ENCODE measurements around the gene DTNBP1. TPM values are rescaled to one million over a fixed set of nuclear protein-coding genes. Genes with fewer than 3 reads are reported as not detected.

DTNBP1 gene
- total and polyA plus RNA-seq, 2 of the 8 experiments (the other 6 are each of a cell fraction or from before 2014, with no cell fraction given): 13.5 to 22.1 TPM

DNA sequence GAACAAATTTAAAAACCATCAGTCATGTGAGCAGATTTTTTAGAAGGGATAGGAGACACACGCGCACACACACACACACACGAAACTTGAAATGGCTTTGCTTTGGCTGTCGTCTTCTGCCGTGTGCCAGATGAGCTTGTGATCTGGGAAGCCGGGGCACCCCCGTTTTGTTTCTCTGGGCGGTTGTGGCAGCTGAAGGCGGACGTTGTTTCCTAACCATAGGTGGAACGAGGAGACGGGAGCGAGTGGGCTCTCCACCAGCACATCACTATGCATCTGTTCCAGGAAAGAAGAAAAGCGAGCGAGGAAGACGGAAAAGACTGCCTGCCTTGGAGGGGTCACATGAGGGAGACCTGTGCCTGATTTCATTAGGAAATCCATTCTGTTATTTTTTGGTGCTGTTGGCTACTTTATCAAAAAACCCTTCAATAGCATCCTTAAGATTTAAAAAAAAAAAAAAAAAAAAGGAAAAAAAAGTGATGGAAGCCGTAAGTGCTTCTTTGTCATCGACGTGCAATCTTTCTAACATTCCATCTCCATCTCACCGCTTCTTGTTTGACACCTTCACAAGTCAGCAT is 142.1 kb downstream of the DTNBP1 start:
- H2BK20ac ChIP-seq (ENCODE audit: low read length): no peak overlapping the region
- H3K18ac ChIP-seq (ENCODE audit: extremely low read depth, low read length): no peak overlapping the region
- POLR2A ChIA-PET (ENCODE audit: partially characterized antibody): interaction anchor here (1.1 kb wide), 1 partner anchor 10 kb away, joined by 3 read pairs; no protein-coding TSS in a partner anchor
- no peak overlapping the region for H4K5ac ChIP-seq (ENCODE audit: insufficient read length, low read depth, low read length)
- H3K79me2 ChIP-seq (ENCODE audit: control insufficient read depth in 1 of 2, insufficient read depth in 2 of 2, low read length in 2 of 2): peaks cover 0 to 4% of the 10 kb centered on the region in 2 experiments; a peak in 1 of 4 replicates
- no peak overlapping the region for H2BK12ac ChIP-seq (ENCODE audit: low read depth, low read length)
- no peak for TF ChIP-seq SIN3A (conservative IDR thresholded peaks at IDR 0.05 in 1 of 2, IDR thresholded peaks at IDR 0.05 in 1 of 2; ENCODE audit: low read depth in 1 of 2, low read length in 2 of 2)
- TF ChIP-seq POLR2AphosphoS5 (IDR thresholded peaks at IDR 0.05; ENCODE audit: low read depth, low read length): 0 out of 2 replicates have a peak, but pooled peaks have one; percentile 24
- no peaks in the 10 kb centered on the region for H3K23me2 ChIP-seq (ENCODE audit: low read depth, low read length)
- H3K56ac ChIP-seq (replicated peaks; ENCODE audit: insufficient read length, low read depth, low read length): no peak overlapping the region
- H2BK120ac ChIP-seq (replicated peaks; ENCODE audit: low read depth, low read length): no peak overlapping the region
- no peak for DNase-seq (ENCODE audit: low read depth in 1 of 2, low spot score in 2 of 2)
- H4K8ac ChIP-seq (ENCODE audit: extremely low read depth, insufficient read depth, low read length): peak overlapping the region; percentile 41; the same call in 1 of the 2 replicates
- no peaks in the 10 kb centered on the region for H3K27me3 ChIP-seq (replicated peaks in 1 of 4; ENCODE audit: control insufficient read depth in 3 of 4, extremely low read depth in 1 of 4, insufficient read depth in 3 of 4, low read length in 3 of 4)
- H3K14ac ChIP-seq (ENCODE audit: insufficient read length): no peak overlapping the region
- no peak overlapping the region for H4K91ac ChIP-seq (replicated peaks; ENCODE audit: insufficient read length, low read length)
- peaks cover 11 to 91% (median 61%) of the 10 kb centered on the region in 4 experiments for H3K36me3 ChIP-seq (ENCODE audit: control insufficient read depth in 2 of 4, insufficient read depth in 4 of 4, low read length in 3 of 4)
- H3K4me3 ChIP-seq (ENCODE audit: extremely low read depth in 1 of 4, insufficient read depth in 2 of 4, low read depth in 3 of 4, low read length in 4 of 4): no peak overlapping the region
- peaks cover 5% of the 10 kb centered on the region; the same call in 1 of the 2 replicates for H3K79me1 ChIP-seq (ENCODE audit: low read depth, low read length)
- no peak overlapping the region for H3K23ac ChIP-seq (ENCODE audit: insufficient read length)
- H3K4me1 ChIP-seq (replicated peaks in 1 of 4; ENCODE audit: control insufficient read depth in 3 of 4, insufficient read depth in 4 of 4, low read length in 3 of 4): no peaks in the 10 kb centered on the region; a peak in 1 of 7 replicates
- H2AFZ ChIP-seq (ENCODE audit: low read length): no peak overlapping the region
- CTCF ChIA-PET (ENCODE audit: partially characterized antibody): interaction anchor here (1.0 to 3.4 kb wide), 2 partner anchors 101 to 107 kb away, joined by 3 to 24 read pairs; no protein-coding TSS in a partner anchor
- 91% methylated on average over 20 of the region's 20 CpGs; no CpG with 5 or more reads in 1 of the 2 experiments for WGBS, 2 experiments (ENCODE audit: extremely low coverage in 1 of 2, insufficient coverage in 1 of 2, insufficient read length in 1 of 2, insufficient replicate concordance in 2 of 2, low coverage in 1 of 2, low lambda C conversion rate in 2 of 2, missing lambda C conversion rate in 1 of 2)
- H3K4ac ChIP-seq (replicated peaks; ENCODE audit: insufficient read length, low read depth, low read length): no peak overlapping the region
- H3K4me2 ChIP-seq (ENCODE audit: insufficient read depth in 1 of 2, low read depth in 2 of 2, low read length in 2 of 2): no peak overlapping the region
- peaks cover 4 to 17% of the 10 kb centered on the region in 2 experiments for H4K20me1 ChIP-seq (replicated peaks in 1 of 2; ENCODE audit: control insufficient read depth in 1 of 2, insufficient read depth in 2 of 2, low read length in 2 of 2)
- no peak overlapping the region for H2AK5ac ChIP-seq (ENCODE audit: low read depth, low read length)
- H3K27ac ChIP-seq (ENCODE audit: low read depth, low read length): no peak overlapping the region
- H3K9me3 ChIP-seq (ENCODE audit: insufficient read depth in 2 of 2, low read depth in 1 of 2, low read length in 1 of 2): peaks cover 18 to 22% of the 10 kb centered on the region in 2 experiments
- no peak overlapping the region for H2BK15ac ChIP-seq (ENCODE audit: low read length)
- H2BK5ac ChIP-seq (ENCODE audit: low read depth, low read length): no peak overlapping the region
- no peak for FAIRE-seq
- H3K9ac ChIP-seq (replicated peaks in 1 of 4; ENCODE audit: extremely low read depth in 1 of 4, low read depth in 3 of 4, low read length in 3 of 4): no peak overlapping the region
